ENCODE measurements around the gene PPEF1. TPM values are rescaled to one million over a fixed set of nuclear protein-coding genes. Genes with fewer than 3 reads are reported as not detected.

Gene PPEF1
- total and polyA plus RNA-seq, 2 of the 13 experiments (the other 11 are each of a cell fraction or from before 2014, with no cell fraction given) = not detected

GRCh38 chrX:18872621-18873020 is 165.2 kb downstream of the PPEF1 start:
- no peak overlapping the region for H3K4me3 ChIP-seq (replicated peaks in 1 of 3; ENCODE audit: insufficient read depth in 1 of 3, low read depth in 2 of 3, low read length in 3 of 3)
- H3K4me1 ChIP-seq (ENCODE audit: insufficient read depth, low read length) = peaks cover 8% of the 10 kb centered on the region
- in situ Hi-C loops (cut with HindIII; ENCODE audit: extremely low pct_ligation_motif_present, low pct_unique_long_range_greater_than_20kb) = no loop called here
- no peak for FAIRE-seq
- H3K36me3 ChIP-seq (replicated peaks in 1 of 2; ENCODE audit: control insufficient read depth in 1 of 2, insufficient read depth in 2 of 2, low read length in 2 of 2) = no peaks in the 10 kb centered on the region
- H4K20me1 ChIP-seq (ENCODE audit: insufficient read depth, low read length) = no peaks in the 10 kb centered on the region
- H3K79me2 ChIP-seq (ENCODE audit: insufficient read depth, low read length) = no peaks in the 10 kb centered on the region
- H3K9ac ChIP-seq (ENCODE audit: insufficient read depth, low read depth, low read length) = no peak overlapping the region
- intact Hi-C loops (cut with micrococcal nuclease; ENCODE audit: unreplicated experiment) = no loop called here
- no peak overlapping the region for H3K4me2 ChIP-seq (ENCODE audit: low read depth, low read length)
- H3K27ac ChIP-seq (ENCODE audit: extremely low read length, insufficient read depth, low read length) = no peak overlapping the region
- no peak for ATAC-seq
- H3K9me3 ChIP-seq (ENCODE audit: low read length) = no peaks in the 10 kb centered on the region
- POLR2A ChIA-PET = no interaction called here
- CTCF ChIA-PET (ENCODE audit: low intra/inter-chr PET ratio, low total read pairs) = no interaction called here
- H3K27me3 ChIP-seq (ENCODE audit: control insufficient read depth in 1 of 2, insufficient read depth in 2 of 2, low read length in 2 of 2) = no peaks in the 10 kb centered on the region
- H2AFZ ChIP-seq (ENCODE audit: low read length) = no peak overlapping the region
- BruUV-seq (replicated peaks) = no TSS peak
- WGBS (ENCODE audit: low lambda C conversion rate) = 84% methylated on average over 3 of the region's 8 CpGs
- DNase-seq (ENCODE audit: low spot score) = no peak
- no peak for TF ChIP-seq ZNF609 (CRISPR knock-in tag; IDR thresholded peaks at IDR 0.05; ENCODE audit: borderline replicate concordance)
- no peak for TF ChIP-seq ZBED4 (CRISPR knock-in tag; IDR thresholded peaks at IDR 0.05; ENCODE audit: borderline replicate concordance)
- TF ChIP-seq CREB1 (IDR thresholded peaks at IDR 0.05) = no peak
- TF ChIP-seq CREB1 (CRISPR knock-in tag; IDR thresholded peaks at IDR 0.05) = no peak
- TF ChIP-seq SPEN (CRISPR knock-in tag; IDR thresholded peaks at IDR 0.05; ENCODE audit: low read depth) = no peak
- TF ChIP-seq, protein P1, sequence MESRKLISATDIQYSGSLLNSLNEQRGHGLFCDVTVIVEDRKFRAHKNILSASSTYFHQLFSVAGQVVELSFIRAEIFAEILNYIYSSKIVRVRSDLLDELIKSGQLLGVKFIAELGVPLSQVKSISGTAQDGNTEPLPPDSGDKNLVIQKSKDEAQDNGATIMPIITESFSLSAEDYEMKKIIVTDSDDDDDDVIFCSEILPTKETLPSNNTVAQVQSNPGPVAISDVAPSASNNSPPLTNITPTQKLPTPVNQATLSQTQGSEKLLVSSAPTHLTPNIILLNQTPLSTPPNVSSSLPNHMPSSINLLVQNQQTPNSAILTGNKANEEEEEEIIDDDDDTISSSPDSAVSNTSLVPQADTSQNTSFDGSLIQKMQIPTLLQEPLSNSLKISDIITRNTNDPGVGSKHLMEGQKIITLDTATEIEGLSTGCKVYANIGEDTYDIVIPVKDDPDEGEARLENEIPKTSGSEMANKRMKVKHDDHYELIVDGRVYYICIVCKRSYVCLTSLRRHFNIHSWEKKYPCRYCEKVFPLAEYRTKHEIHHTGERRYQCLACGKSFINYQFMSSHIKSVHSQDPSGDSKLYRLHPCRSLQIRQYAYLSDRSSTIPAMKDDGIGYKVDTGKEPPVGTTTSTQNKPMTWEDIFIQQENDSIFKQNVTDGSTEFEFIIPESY (CRISPR knock-in tag; IDR thresholded peaks at IDR 0.05) = no peak
- no peak for TF ChIP-seq ZFP1 (CRISPR knock-in tag; IDR thresholded peaks at IDR 0.05)
- TF ChIP-seq ZNF816 (CRISPR knock-in tag; IDR thresholded peaks at IDR 0.05; ENCODE audit: borderline replicate concordance) = no peak
- no peak for TF ChIP-seq ZFP36 (IDR thresholded peaks at IDR 0.05; ENCODE audit: borderline replicate concordance, low read depth, low read length, partially characterized antibody)
- TF ChIP-seq ZNF253 (CRISPR knock-in tag; IDR thresholded peaks at IDR 0.05; ENCODE audit: borderline replicate concordance) = no peak
- TF ChIP-seq ZNF768 (CRISPR knock-in tag; IDR thresholded peaks at IDR 0.05) = no peak
- no peak for TF ChIP-seq SKI (IDR thresholded peaks at IDR 0.05; ENCODE audit: partially characterized antibody)
- TF ChIP-seq, protein P2, sequence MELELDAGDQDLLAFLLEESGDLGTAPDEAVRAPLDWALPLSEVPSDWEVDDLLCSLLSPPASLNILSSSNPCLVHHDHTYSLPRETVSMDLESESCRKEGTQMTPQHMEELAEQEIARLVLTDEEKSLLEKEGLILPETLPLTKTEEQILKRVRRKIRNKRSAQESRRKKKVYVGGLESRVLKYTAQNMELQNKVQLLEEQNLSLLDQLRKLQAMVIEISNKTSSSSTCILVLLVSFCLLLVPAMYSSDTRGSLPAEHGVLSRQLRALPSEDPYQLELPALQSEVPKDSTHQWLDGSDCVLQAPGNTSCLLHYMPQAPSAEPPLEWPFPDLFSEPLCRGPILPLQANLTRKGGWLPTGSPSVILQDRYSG (CRISPR knock-in tag; IDR thresholded peaks at IDR 0.05) = no peak
- no peak for TF ChIP-seq DPF2 (CRISPR knock-in tag; IDR thresholded peaks at IDR 0.05; ENCODE audit: borderline replicate concordance, low read depth)

All from HepG2 (cell line).